CD4-positive, alpha-beta T cell treated with Interleukin-17A for 4 hours (primary cell): ENCODE results near the gene CIT.
"Not testable (repeated sequence)": the region's sequence is repeated elsewhere in the genome, so short reads cannot be mapped to it uniquely, and the experiment has no call there.

Source experiments
- DNase-seq: peaks from one replicate; pipeline ENCODE4 v3.0.0-alpha.2; 2020; ENCODE audit warnings: mixed read lengths

Gene CIT

DNA sequence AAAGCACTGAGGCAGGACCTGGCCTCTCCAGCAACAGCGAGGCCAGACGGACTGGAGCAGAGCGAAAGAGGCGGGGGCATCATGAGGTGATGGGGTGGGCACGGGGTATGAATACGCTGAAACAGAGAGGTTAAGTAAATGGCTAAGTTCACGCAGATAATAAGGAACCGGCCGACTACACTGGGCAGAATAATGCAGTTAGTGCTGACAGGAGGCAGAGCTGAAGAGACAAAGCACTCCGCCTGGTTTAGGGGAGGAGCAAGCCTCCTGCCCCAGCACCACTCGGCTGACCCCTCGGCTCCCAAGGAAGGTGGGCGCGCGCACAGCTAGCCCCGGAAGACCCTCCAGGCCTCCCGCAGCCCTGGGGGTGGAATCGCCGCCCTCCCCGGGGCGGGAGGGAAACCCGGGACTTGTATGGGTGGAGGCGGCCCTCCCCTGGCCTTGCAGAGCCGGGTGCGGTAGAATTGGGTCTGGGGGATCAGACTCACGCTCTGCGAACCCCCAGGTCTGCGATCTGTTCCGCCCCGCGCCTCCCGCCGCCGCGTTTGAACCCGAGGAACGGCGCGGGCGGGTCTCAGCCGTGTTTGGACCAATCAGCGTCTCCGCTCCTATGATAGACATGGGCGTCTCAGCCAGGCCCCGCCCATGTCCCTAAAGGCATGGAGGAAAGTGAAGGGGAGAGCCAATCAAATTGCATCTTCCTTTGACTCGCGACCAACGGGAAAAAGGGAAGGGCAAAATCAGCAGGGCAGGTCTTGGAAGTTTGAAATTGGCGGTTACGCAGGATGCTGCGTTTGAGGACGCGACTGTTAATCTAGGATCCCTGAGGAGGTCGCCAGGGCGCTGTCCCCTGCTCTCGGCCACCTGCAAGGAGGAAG, at the start of gene CIT:
CIT (minus strand) TSS at position 560 of the 878 bp plus-strand sequence. CDS start 1,152 bp downstream, outside the sequence.
- peak; percentile 91 for DNase-seq

DNA sequence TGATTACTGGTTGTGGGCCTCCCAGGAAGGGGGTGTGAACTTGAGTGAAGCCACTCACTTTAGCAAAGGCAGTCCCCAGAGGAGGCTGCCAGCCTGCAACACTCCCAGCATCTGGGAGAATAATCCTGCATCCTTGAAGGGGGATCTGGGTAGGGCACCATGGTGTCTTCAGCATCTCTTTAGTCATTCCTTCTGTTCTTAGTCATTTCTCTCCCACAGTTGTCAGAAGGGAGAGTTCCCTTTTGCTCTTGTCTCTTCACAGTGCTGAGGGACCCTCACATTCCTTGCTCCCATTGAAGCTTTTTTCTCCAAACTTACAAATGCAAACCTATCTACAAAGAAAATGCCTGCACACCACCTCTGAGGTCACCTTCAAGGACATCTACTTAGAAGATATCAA, 48.1 kb upstream of the CIT start:
- DNase-seq = no peak

DNA sequence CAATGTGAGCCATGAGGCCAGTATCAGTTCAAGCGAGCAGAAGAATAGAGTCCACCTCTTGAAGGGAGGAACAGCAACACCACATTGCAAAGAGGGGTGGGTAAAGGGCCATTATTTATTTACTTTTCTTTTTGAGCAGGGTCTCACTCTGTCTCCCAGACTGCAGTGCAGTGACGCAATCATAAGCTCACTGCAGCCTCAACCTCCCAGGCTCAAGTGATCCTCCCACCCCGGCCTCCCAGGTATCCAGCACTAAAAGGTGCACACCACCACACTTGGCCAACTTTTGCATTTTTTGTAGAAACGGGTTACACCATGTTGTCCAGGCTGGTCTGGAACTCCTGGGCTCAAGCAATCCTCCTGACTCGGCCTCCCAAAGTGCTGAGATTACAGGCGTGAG, 42.9 kb upstream of the CIT start:
- no peak for DNase-seq

DNA sequence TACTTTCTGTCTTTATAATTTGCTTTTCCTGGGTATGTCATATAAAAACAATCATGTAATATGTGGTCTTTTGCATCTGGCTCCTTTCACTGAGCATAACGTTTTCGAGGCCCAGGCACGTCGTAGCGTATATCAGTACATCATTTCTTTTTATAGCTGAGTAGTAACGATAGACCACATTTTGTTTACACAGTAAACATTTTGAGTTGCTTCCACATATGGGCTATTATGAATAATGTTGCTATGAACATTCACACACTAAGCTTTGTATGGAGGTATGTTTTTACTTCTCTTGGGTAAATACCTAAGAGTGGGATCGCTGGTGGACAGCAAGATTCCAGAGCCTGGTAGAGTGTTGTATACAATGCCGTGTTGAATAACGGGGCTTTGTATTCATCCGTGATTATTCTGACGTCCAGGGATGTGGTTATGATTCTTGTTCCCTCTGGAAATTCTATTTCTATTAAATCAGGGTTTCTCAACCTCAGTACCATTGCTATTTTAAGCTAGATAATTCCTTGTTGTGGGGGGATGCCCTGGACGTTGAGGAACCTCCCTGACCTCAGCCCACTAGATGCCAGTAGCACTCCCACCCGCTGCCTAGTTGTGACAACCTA, 38.9 kb upstream of the CIT start:
- no peak for DNase-seq

DNA sequence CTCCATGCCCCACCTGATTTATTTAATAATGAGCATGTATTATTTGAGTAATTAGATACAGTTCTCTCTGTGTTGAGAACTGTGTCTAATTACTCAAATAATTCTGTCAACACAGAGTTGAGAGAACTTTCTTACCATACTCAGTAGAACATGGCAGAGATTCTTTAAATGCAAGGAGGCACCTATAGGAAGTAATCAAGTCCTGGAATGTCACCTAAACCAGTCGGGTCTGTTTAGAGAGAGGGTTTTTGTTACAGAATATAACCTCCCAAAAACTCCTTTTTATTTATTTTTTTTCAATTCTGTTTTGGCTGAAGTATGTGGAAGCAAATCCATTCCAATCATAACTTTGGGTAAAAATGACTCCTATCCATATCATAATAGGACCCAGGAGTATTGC, 37.5 kb upstream of the CIT start:
- DNase-seq = no peak

- DNase-seq = no peak
Observed at GRCh38 chr12:119913536-119914330, 36.6 kb upstream of the CIT start.

DNA sequence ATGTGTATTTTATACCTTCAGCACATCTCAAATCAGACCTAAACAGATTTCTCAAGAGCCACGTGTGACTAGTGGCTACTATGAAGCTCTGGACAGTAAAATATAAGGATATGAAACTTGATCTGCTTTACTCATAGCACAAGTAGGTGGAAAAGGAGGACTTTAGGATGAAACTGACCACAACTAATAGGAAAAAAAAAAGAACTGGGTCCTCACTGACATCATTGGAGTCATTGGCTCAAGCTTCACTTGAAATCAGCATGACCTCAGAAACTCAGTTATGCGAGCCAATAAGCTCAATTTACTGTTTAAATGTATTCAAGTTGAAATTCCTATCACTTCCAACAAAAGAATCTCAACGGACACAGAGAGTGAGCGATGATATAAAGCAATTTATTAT, 34.1 kb upstream of the CIT start:
- no peak for DNase-seq

GRCh38 chr12:119910586-119910985, 33.5 kb upstream of the CIT start:
- DNase-seq = no peak

DNA sequence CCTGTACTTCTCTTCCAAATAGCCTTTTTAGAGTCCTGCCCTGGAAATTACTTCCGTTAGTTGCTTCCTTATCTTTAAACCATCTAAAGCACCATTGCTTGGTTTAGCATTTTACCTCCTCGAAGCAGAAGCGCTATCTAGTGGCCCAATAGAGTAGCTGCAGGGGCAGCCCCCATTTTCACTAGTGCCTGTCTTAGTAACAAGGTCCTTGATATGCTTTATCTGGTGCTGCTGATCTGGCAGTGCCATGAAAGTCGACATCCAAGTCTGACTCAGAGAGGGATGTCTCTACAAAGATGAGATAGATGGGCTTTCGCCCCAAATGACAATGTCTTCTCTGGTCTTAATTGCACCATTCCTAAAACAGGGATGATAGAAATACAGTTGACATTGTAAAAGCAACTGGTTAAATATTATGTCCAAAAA, 25.0 kb upstream of the CIT start:
- peak; percentile 71 for DNase-seq

GRCh38 chr12:119901670-119902069, 24.6 kb upstream of the CIT start:
- DNase-seq = no peak

DNA sequence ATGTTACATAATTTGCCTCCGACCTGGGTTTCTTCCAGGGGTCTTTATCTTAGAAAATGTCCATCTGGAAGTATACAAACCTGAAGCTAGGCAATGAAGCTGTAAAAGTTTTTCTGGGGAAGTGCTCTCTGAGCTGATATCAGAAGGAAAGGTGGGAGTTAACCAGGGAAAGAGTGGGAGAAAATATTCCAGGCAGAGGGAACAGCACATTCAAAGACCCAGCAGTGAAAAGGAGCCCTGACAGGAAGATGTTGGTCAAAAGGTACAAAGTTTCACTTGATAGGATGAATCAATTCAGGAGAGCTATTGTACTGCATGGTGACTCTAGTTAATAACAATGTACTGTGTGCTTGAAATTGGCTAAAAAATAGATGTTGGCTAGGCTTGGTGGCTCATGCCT, 17.8 kb upstream of the CIT start:
- DNase-seq = no peak

GRCh38 chr12:119892611-119893010, 15.5 kb upstream of the CIT start:
- DNase-seq = not testable (repeated sequence)

DNA sequence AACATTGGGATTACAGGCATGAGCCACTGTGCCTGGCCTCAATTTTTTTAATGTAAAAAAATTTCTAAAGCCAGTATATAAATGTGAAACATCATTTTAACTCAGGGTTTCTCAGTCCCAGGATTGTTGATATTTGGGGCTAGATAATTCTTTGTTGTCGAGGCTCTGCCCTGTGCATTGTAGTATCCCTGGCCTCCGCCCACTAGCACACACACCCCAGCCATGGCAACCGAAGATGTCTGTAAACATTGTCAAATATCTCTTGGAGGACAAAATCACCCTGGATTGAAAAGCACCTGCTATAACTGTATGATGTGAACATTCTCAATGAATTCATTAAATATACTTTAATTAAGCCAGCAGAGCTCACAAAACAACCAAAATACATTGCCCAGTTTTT, 8.4 kb upstream of the CIT start:
- DNase-seq = no peak

- DNase-seq = not testable (repeated sequence)
Observed at GRCh38 chr12:119883791-119884190, 6.7 kb upstream of the CIT start.

DNA sequence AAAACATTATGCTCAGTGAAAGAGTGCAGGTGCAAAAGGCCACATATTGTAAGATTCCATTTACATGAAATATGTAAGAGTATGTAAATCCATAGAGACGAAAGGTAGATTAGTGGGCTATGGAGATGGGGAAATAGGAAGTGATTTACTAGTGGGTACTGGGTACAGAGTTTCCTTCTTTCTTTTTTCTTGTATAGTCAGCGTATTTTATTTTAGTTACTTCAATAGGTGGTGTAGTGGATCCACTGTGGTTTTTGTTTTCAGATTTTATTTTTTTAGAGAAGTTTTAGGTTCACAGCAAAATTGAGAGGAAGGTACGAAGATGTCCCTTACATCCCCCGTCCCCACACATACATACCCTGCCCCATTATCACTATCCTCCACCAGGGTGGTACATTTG, 6.1 kb upstream of the CIT start:
- no peak for DNase-seq

- DNase-seq = no peak
Observed at GRCh38 chr12:119877639-119877948, 474 bp upstream of the CIT start.

- no peak for DNase-seq
Observed at GRCh38 chr12:119870457-119870856, 6.7 kb downstream of the CIT start.

DNA sequence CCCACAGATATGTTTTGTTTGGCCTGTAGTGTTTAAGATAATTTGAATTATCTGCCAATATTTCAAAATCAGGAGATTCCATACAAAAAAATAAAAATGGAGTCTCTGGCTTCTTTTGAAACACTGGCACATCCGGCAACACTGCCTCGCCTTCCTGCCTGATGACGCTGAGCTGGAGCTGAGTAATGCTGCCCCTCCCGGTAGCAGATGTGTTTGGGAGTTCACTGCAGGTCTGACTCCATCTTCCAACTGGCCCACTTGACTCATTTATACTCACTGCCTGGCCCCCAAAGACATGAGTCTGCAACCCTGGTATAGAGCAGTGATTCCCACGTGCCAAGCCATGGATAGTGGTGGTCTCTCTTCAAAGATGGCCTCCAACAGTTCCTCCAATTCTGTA, 7.4 kb downstream of the CIT start:
- no peak for DNase-seq

- no peak for DNase-seq
Observed at GRCh38 chr12:119868992-119869391, 8.1 kb downstream of the CIT start.

GRCh38 chr12:119864591-119864990, 12.5 kb downstream of the CIT start:
- DNase-seq = no peak

GRCh38 chr12:119859241-119859640, 17.9 kb downstream of the CIT start:
- no peak for DNase-seq

DNA sequence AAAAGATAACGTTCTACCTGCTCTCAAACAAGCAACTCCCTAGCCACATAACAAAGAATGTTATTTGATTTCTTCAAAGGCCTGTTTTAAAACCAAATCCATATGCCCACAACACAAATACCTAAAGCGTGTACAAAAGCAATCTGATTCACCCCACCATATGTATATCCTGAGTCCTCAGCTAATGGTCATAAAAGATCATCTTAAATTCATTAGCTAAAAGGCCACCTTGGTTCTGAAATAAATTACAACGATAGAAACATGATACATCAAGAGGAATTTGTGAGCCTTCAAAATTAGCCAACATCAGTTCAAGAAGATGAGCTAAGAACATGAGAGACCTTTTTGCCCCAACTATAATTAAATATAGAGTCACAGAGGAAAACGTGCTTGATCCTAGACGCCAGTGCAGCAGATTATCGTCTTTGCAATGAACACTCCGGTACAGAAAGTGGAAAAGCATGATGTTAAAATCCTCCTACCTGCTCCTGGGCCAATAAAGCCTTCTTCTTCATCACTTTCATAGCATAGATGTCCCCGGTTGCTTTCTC, 20.0 kb downstream of the CIT start:
- no peak for DNase-seq

GRCh38 chr12:119850330-119850729, 26.8 kb downstream of the CIT start:
- DNase-seq = no peak

DNA sequence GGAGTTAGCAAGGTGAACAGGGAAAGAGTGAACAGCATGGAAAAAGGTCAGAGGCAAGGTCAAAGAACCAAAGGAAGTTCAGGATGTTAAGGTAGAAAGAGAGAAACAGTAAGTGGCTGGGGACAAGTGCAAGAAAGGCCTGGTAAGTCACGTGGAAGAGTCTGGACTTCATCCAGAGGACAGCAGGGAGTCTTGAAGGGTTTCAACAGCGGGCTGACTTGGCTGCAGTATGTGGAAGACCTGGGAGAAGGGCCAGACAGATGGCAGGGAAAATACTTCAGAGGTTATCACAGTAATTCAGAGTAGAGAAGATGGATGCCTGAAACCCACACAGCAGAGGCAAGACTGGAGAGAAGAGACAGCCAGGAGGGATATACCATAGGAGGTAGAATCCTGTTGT, 34.0 kb downstream of the CIT start:
- no peak for DNase-seq
